Measurements from ENCODE around the gene MFSD12. TPM values are rescaled to one million over a fixed set of nuclear protein-coding genes. Genes with fewer than 3 reads are reported as not detected.
A peak's percentile ranks its signal among the peaks of the same experiment; 100 is the strongest.

Gene MFSD12
- total and polyA plus RNA-seq, 9 donors: 17.4 to 104 (median 36.4) TPM

DNA sequence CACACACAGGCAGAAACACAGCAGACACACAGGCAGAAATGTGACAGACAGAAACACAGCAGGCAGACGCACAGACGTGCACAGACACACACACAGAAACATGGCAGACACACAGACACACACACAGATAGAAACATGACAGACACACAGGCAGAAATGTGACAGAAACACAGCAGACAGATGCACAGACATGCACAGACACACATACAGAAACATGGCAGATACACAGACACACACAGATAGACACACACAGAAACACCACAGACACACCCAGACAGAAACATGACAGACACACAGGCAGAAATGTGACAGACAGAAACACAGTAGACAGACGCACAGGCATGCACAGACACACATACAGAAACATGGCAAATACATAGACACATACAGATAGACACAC is 48.0 kb upstream of the MFSD12 start:
- intact Hi-C loops (cut with DNase I): no loop called here
- 68 to 85% (median 85%) methylated on average over 3 of the region's 3 CpGs for WGBS, 3 donors
- no peaks in the 10 kb centered on the region for H3K36me3 ChIP-seq
- no peak for DNase-seq
- H3K9me3 ChIP-seq: no peaks in the 10 kb centered on the region
- no peak for TF ChIP-seq EP300 (IDR thresholded peaks at IDR 0.05)
- no peak for TF ChIP-seq POLR2A (IDR thresholded peaks at IDR 0.05)
- TF ChIP-seq CTCF (IDR thresholded peaks at IDR 0.05): no peak
- H3K4me1 ChIP-seq (ENCODE audit: insufficient read depth): peaks cover 9% of the 10 kb centered on the region
- H3K27me3 ChIP-seq: no peaks in the 10 kb centered on the region
- no peak overlapping the region for H3K27ac ChIP-seq
- no peak overlapping the region for H3K4me3 ChIP-seq

- H3K27me3 ChIP-seq: no peaks in the 10 kb centered on the region
- no peak for DNase-seq
- no peak overlapping the region for H3K27ac ChIP-seq
- no peaks in the 10 kb centered on the region for H3K9me3 ChIP-seq
- intact Hi-C loops (cut with DNase I): no loop called here
- no peak overlapping the region for H3K4me3 ChIP-seq
- 71 to 81% (median 77%) methylated on average over 11 of the region's 11 CpGs for WGBS, 3 donors
- peaks cover 9% of the 10 kb centered on the region for H3K4me1 ChIP-seq (ENCODE audit: insufficient read depth)
- H3K36me3 ChIP-seq: no peaks in the 10 kb centered on the region
- TF ChIP-seq POLR2A (IDR thresholded peaks at IDR 0.05) (no peak), CTCF (IDR thresholded peaks at IDR 0.05) (no peak), EP300 (IDR thresholded peaks at IDR 0.05) (no peak)
Observed at GRCh38 chr19:3604987-3605343, 47.6 kb upstream of the MFSD12 start.

- Histone ChIP-seq H3K4me3 (no peak overlapping the region), H3K4me1 (ENCODE audit: insufficient read depth) (peaks cover 9% of the 10 kb centered on the region), H3K9me3 (no peaks in the 10 kb centered on the region), H3K36me3 (no peaks in the 10 kb centered on the region), H3K27me3 (no peaks in the 10 kb centered on the region), H3K27ac (no peak overlapping the region)
- WGBS, 3 donors: 78 to 88% (median 87%) methylated on average over 27 of the region's 27 CpGs
- intact Hi-C loops (cut with DNase I): no loop called here
- TF ChIP-seq POLR2A (IDR thresholded peaks at IDR 0.05) (no peak), CTCF (IDR thresholded peaks at IDR 0.05) (no peak), EP300 (IDR thresholded peaks at IDR 0.05) (no peak)
- DNase-seq: peak in 1 of 5 donors; percentile 24
Observed at GRCh38 chr19:3604227-3604986, 47.0 kb upstream of the MFSD12 start.

GRCh38 chr19:3603121-3603811 is 45.9 kb upstream of the MFSD12 start:
- WGBS, 3 donors: 47 to 55% (median 53%) methylated on average over 23 of the region's 23 CpGs
- H3K4me1 ChIP-seq (ENCODE audit: insufficient read depth): peaks cover 9% of the 10 kb centered on the region
- no peak for TF ChIP-seq POLR2A (IDR thresholded peaks at IDR 0.05)
- intact Hi-C loops (cut with DNase I): no loop called here
- H3K27me3 ChIP-seq: no peaks in the 10 kb centered on the region
- H3K4me3 ChIP-seq: no peak overlapping the region
- no peaks in the 10 kb centered on the region for H3K9me3 ChIP-seq
- no peaks in the 10 kb centered on the region for H3K36me3 ChIP-seq
- DNase-seq: peak in 2 of 5 donors; percentile 26 to 42
- H3K27ac ChIP-seq: no peak overlapping the region

DNA sequence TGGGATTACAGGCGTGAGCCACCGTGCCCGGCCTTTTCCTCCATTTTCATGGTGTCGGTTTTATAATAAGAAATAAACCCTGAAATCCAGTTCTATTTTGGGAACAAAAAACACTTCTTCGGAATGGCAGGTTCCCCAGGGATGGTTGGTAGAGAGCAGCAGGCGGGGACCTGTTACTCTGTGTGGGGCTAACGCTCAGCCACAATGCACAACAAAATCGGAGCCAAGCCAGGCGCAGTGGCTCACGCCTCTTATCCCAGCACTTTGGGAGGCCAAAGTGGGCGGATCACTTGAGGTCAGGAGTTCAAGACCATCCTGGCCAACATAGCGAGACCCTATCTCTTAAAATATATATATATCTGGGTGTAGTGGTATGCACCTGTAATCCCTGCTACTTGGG is 43.6 kb upstream of the MFSD12 start:
- no peaks in the 10 kb centered on the region for H3K9me3 ChIP-seq
- H3K27me3 ChIP-seq: no peaks in the 10 kb centered on the region
- no peak overlapping the region for H3K4me3 ChIP-seq
- TF ChIP-seq CTCF (IDR thresholded peaks at IDR 0.05): no peak
- no peak for TF ChIP-seq EP300 (IDR thresholded peaks at IDR 0.05)
- TF ChIP-seq POLR2A (IDR thresholded peaks at IDR 0.05): no peak
- no peaks in the 10 kb centered on the region for H3K36me3 ChIP-seq
- no peak for DNase-seq
- WGBS, 3 donors: 81 to 85% (median 84%) methylated on average over 12 of the region's 12 CpGs
- no peak overlapping the region for H3K27ac ChIP-seq
- intact Hi-C loops (cut with DNase I): no loop called here
- no peaks in the 10 kb centered on the region for H3K4me1 ChIP-seq (ENCODE audit: insufficient read depth)
